GM10248 (cell line): ENCODE results near the gene TMEM89.

Experiments
- CTCF ChIA-PET: fragments of 300-600 bp; sonication (Branson Sonifier 250); formaldehyde crosslinking; extraction: SDS; loops from one replicate; lab custom pipeline; 2021; ENCODE audit warnings: antibody characterized with exemption; lab: Yijun Ruan, JAX
- POLR2A ChIA-PET: fragments of 350-650 bp; sonication (Branson Sonifier 250); formaldehyde crosslinking; extraction: SDS; loops from one replicate; lab custom pipeline; 2020; ENCODE audit warnings: antibody characterized with exemption; lab: Yijun Ruan, JAX
- DNase-seq: peaks from one replicate; pipeline ENCODE4 v3.0.0; 2012; ENCODE audit errors: extremely low spot score
- TF ChIP-seq, protein P1 (sequence below): IDR thresholded peaks from 2 replicates; pipeline ENCODE4 v1.5.1; 2012; ENCODE audit warnings: mild to moderate bottlenecking, low read depth; ENCODE audit errors: extremely low read depth, missing control alignments, control extremely low read depth

TMEM89 gene

DNA sequence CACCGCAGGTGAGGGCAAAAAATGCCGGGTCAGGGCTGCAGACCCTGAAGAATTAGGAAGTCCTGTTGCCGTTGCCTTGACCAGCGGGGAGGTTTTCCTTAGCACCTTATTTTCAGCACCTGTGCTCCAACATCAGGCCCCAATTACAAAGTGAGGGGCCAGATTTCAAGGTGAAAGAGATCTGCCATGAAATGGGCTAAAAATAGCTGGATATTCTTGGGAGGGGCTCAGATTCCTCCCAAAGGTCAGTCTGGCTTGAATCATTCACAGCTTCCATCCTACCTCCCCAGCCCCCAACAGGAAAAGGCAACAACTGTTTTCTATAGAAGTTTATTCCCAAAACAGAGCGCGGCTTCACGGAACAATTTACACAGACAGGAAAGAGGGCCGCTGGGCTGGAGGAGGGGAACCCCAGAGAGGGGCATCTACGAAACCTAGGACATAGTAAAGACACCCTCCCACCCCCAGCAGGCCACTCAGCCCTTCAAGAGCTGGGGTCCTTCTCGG, 14.6 kb upstream of the TMEM89 start:
- CTCF ChIA-PET = interaction anchor here (1.0 to 3.6 kb wide), 26 partner anchors 11 to 353 kb away, joined by 3 to 43 read pairs (median 5); partner anchors contain the start of gene CELSR3
- no peak for DNase-seq
- TF ChIP-seq, protein P1, sequence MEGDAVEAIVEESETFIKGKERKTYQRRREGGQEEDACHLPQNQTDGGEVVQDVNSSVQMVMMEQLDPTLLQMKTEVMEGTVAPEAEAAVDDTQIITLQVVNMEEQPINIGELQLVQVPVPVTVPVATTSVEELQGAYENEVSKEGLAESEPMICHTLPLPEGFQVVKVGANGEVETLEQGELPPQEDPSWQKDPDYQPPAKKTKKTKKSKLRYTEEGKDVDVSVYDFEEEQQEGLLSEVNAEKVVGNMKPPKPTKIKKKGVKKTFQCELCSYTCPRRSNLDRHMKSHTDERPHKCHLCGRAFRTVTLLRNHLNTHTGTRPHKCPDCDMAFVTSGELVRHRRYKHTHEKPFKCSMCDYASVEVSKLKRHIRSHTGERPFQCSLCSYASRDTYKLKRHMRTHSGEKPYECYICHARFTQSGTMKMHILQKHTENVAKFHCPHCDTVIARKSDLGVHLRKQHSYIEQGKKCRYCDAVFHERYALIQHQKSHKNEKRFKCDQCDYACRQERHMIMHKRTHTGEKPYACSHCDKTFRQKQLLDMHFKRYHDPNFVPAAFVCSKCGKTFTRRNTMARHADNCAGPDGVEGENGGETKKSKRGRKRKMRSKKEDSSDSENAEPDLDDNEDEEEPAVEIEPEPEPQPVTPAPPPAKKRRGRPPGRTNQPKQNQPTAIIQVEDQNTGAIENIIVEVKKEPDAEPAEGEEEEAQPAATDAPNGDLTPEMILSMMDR = no peak
- POLR2A ChIA-PET = interaction anchor here (0.9 to 1.0 kb wide), 3 partner anchors 9 to 26 kb away, joined by 3 to 4 read pairs (median 4); no protein-coding TSS in a partner anchor

DNA sequence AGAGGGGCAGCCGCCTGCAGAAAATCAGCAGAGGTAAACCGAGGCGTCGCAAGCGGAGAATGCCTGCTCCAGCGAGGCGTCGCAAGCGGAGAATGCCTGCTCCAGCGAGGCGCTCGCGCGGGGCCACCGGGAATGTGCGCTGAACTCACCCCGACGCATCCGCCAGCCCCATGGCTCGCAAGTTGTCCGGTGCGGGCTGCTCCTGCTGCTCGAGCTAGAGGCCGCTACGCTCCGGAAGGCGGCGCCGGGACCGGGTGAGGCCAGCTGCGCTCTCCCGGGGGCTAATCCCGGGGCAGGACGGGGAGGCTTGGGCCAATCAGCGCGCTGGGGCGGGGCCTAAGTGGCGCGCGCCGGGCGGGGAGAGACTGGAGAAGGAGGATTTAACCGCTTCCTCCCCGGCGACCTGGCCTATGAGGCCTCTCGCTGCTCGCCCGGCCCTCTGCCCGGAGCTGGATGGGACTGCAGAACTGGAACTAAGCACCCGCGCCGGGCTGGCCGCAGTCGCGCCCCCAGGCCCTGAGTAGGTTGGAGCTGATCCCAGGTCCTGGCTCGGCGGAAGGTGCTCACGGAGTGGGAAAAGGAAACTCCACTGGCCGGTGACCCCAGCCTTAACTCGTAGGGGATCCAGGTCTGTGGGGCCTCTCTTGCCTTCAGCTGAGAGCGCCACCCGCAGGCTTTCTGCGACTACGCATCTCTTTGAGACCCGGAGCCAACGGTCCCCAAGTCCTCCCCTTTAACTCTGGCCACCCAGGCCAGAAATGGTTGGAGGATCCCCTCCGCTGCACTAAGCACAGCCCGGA, 13.9 kb upstream of the TMEM89 start, which contains the start of gene SLC26A6:
Gene SLC26A6, minus strand, starts transcription at position 240 of the 800 bp plus-strand sequence. Its CDS starts 68 bp downstream, at position 172.
- TF ChIP-seq, protein P1 = peak; percentile 74
- ChIA-PET CTCF (interaction anchor here (0.9 to 3.6 kb wide), 31 partner anchors 10 to 368 kb away, joined by 3 to 43 read pairs (median 5); partner anchors contain the start of genes CELSR3 and UQCRC1), POLR2A (interaction anchor here (0.7 to 1.1 kb wide), 6 partner anchors 8 to 53 kb away, joined by 3 to 4 read pairs (median 3); no protein-coding TSS in a partner anchor)
- DNase-seq = peak; percentile 100

DNA sequence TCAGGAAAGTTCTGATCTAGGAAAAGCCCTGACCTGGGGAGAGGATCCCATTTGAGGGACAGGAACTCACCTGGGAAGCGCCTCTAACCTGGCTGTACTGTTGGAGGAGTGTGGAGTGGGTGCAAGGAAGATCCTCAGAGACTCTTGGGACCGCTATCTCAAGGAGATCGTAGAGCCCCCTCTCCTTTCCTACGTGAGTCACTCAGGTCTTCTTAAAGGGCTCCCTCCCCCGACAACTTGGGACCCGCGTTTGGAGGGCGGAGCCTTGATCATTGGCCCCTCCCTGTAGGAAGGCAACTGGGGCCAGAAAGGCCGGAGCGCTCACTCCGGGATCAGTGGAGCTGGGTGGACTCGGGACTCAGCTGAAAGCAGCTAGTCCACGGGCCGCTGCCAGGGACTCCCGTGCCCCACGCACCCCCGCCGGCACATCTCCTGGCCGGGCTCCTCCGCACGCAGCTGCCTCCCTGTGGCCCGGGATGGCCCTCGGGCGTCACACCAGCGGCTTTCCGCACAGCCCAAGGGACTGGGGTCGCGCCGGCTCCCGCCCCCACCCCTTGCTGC, 13.2 kb upstream of the TMEM89 start:
- DNase-seq = peak; percentile 75
- ChIA-PET CTCF (interaction anchor here (0.9 to 3.6 kb wide), 26 partner anchors 10 to 367 kb away, joined by 3 to 43 read pairs (median 6); partner anchors contain the start of genes CELSR3 and UQCRC1), POLR2A (interaction anchor here (0.8 to 1.1 kb wide), 3 partner anchors 7 to 54 kb away, joined by 3 read pairs; no protein-coding TSS in a partner anchor)
- TF ChIP-seq, protein P1 = no peak

DNA sequence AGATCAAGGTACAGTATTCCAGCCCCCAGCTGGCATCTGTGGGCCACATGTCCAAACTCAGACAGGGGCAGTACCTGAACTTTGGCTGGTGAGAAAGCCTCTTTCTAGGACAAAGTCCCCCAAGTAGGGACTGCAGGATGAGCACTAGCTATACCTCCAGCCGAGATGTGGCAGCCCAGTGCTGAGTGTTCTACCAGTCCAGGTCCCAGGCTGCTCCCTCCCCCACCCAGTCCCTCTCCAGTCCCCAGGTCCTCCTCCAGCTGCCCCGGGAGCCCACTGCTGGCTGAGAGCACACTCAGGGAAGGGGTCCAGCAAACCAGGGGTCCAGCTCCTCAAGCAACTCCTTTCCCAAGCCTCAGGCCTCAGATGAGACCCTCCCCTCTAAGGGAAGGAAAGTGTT, 12.2 kb upstream of the TMEM89 start:
- TF ChIP-seq, protein P1 = no peak
- ChIA-PET CTCF (interaction anchor here (1.8 to 3.6 kb wide), 6 partner anchors 9 to 233 kb away, joined by 5 to 43 read pairs (median 17); no protein-coding TSS in a partner anchor), POLR2A (no interaction called here)
- DNase-seq = no peak

DNA sequence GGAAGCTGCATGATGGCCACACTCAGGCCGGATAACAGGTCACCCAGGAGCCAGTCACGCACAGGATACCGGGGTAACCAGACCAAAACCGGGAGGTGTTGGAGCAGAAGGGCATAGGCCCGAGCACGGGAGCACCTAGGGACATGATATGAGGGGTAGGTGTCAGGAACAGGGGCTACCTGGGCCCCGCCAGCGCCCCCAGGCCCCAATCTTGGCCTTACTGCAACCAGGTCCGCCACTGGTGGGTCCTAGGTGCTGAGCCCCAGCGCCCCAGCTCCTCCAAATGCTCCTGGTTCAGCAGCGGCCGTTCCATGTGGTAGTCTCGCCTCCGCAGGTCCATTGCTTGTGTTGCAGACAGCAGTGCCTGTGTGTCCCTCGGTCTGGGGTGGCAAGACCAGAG, 11.7 kb upstream of the TMEM89 start:
- TF ChIP-seq, protein P1 = no peak
- ChIA-PET CTCF (interaction anchor here (1.8 to 3.6 kb wide), 5 partner anchors 8 to 233 kb away, joined by 7 to 43 read pairs (median 18); no protein-coding TSS in a partner anchor), POLR2A (no interaction called here)
- DNase-seq = no peak
